H1 (cell line): ENCODE results near the gene MBOAT2. TPM values are rescaled to one million over a fixed set of nuclear protein-coding genes. Genes with fewer than 3 reads are reported as not detected.

Experiments used
- CTCF ChIA-PET: fragments of 300-600 bp; sonication (Branson Sonifier 250); formaldehyde crosslinking; loops from one replicate; lab custom pipeline; 2021; ENCODE audit not compliant: partially characterized antibody; lab: Charles Lee
- POLR2A ChIA-PET: fragments of 300-600 bp; sonication (Branson Sonifier 250); formaldehyde crosslinking; loops from one replicate; lab custom pipeline; 2021; ENCODE audit warnings: inconsistent platforms; ENCODE audit not compliant: partially characterized antibody; lab: Charles Lee
- DNase-seq, 2 experiments: peaks; one replicate each; pipeline versions ENCODE4 v3.0.0 to v3.0.0-alpha.2; 2010 to 2022; ENCODE audit warnings: low spot score in 2 of 2, low read depth in 1 of 2, mixed read lengths in 1 of 2
- FAIRE-seq: peaks from 2 replicates; lab custom pipeline; 2011; peaks lifted over from hg19 to GRCh38; lab: Jason Lieb, UNC
- H2AFZ ChIP-seq: 2 replicates; pipeline ENCODE4 v1.8.1; 2012; ENCODE audit warnings: low read length, inconsistent platforms
- H2AK5ac ChIP-seq: 2 replicates; pipeline ENCODE4 v1.6.1; 2013; ENCODE audit warnings: low read depth, low read length
- H2BK120ac ChIP-seq: replicated peaks from 2 replicates; pipeline ENCODE3; 2013; ENCODE audit warnings: low read depth, low read length, inconsistent platforms
- H2BK12ac ChIP-seq: 2 replicates; pipeline ENCODE4 v1.6.1; 2013; ENCODE audit warnings: low read depth, low read length
- H2BK15ac ChIP-seq: 2 replicates; pipeline ENCODE4 v1.6.1; 2013; ENCODE audit warnings: low read length
- H2BK20ac ChIP-seq: 2 replicates; pipeline ENCODE4 v1.6.1; 2013; ENCODE audit warnings: low read length
- H2BK5ac ChIP-seq: 2 replicates; pipeline ENCODE4 v1.6.1; 2013; ENCODE audit warnings: low read depth, low read length
- H3K14ac ChIP-seq: 2 replicates; pipeline ENCODE4 v1.6.1; 2013; ENCODE audit warnings: inconsistent platforms; ENCODE audit not compliant: insufficient read length
- H3K18ac ChIP-seq: 2 replicates; pipeline ENCODE4 v1.6.1; 2013; ENCODE audit warnings: low read length; ENCODE audit errors: extremely low read depth
- H3K23ac ChIP-seq: 2 replicates; pipeline ENCODE4 v1.6.1; 2013; ENCODE audit warnings: inconsistent platforms; ENCODE audit not compliant: insufficient read length
- H3K23me2 ChIP-seq: 2 replicates; pipeline ENCODE4 v1.6.1; 2013; ENCODE audit warnings: low read depth, low read length
- H3K27ac ChIP-seq: 2 replicates; pipeline ENCODE4 v1.6.1; 2011; ENCODE audit warnings: low read depth, low read length, inconsistent platforms
- H3K27me3 ChIP-seq, 4 experiments: replicated peaks in 1 of 4; 1 replicate in 1 of 4; 2 replicates in 3 of 4; pipeline versions ENCODE4 v1.6.1 to v1.8.1; 2011 to 2013; ENCODE audit warnings: low read length in 3 of 4, mild to moderate bottlenecking in 3 of 4, inconsistent platforms in 2 of 4, mixed read lengths in 2 of 4, moderate library complexity in 1 of 4; ENCODE audit not compliant: control insufficient read depth in 3 of 4, insufficient read depth in 3 of 4; ENCODE audit errors: extremely low read depth in 1 of 4
- H3K36me3 ChIP-seq, 4 experiments: 2 replicates each; pipeline versions ENCODE4 v1.6.1 to v1.8.1; 2011 to 2013; ENCODE audit warnings: mild to moderate bottlenecking in 4 of 4, low read length in 3 of 4, moderate library complexity in 2 of 4, control low read depth in 1 of 4, inconsistent platforms in 1 of 4; ENCODE audit not compliant: insufficient read depth in 4 of 4, control insufficient read depth in 2 of 4
- H3K4ac ChIP-seq: replicated peaks from 2 replicates; pipeline ENCODE3; 2013; ENCODE audit warnings: low read length, low read depth, mixed read lengths, inconsistent platforms; ENCODE audit not compliant: insufficient read length
- H3K4me1 ChIP-seq, 4 experiments: replicated peaks in 1 of 4; 1 replicate in 1 of 4; 2 replicates in 3 of 4; pipeline versions ENCODE4 v1.6.1 to v1.8.1; 2011 to 2013; ENCODE audit warnings: low read length in 3 of 4, inconsistent platforms in 2 of 4, mixed read lengths in 1 of 4; ENCODE audit not compliant: insufficient read depth in 4 of 4, control insufficient read depth in 3 of 4
- H3K4me2 ChIP-seq, 2 experiments: 2 replicates each; pipeline versions ENCODE4 v1.6.1 to v1.8.1; 2011 to 2013; ENCODE audit warnings: low read depth in 2 of 2, low read length in 2 of 2, control low read depth in 1 of 2, inconsistent platforms in 1 of 2, mild to moderate bottlenecking in 1 of 2; ENCODE audit not compliant: insufficient read depth in 1 of 2
- H3K4me3 ChIP-seq, 4 experiments: fragments of 200-600, 300-600 bp in 1 of 4; sonication (generic), shearing (Covaris generic), sonication (Bioruptor Twin) in 1 of 4; 2 replicates each; pipeline versions ENCODE4 v1.5.1 to v1.8.1; 2011 to 2016; ENCODE audit warnings: low read length in 4 of 4, low read depth in 3 of 4, control low read depth in 2 of 4, inconsistent platforms in 2 of 4, mild to moderate bottlenecking in 2 of 4, mixed read lengths in 1 of 4, moderate library complexity in 1 of 4; ENCODE audit not compliant: insufficient read depth in 2 of 4; ENCODE audit errors: extremely low read depth in 1 of 4
- H3K56ac ChIP-seq: replicated peaks from 2 replicates; pipeline ENCODE3; 2013; ENCODE audit warnings: low read depth, mild to moderate bottlenecking, mixed read lengths, low read length, inconsistent platforms; ENCODE audit not compliant: insufficient read length
- H3K79me1 ChIP-seq: 2 replicates; pipeline ENCODE4 v1.6.1; 2013; ENCODE audit warnings: low read depth, low read length, control low read depth
- H3K79me2 ChIP-seq, 2 experiments: 2 replicates each; pipeline versions ENCODE4 v1.6.1 to v1.8.1; 2012 to 2013; ENCODE audit warnings: low read length in 2 of 2, mild to moderate bottlenecking in 2 of 2, inconsistent platforms in 1 of 2; ENCODE audit not compliant: insufficient read depth in 2 of 2, control insufficient read depth in 1 of 2
- H3K9ac ChIP-seq, 4 experiments: replicated peaks in 1 of 4; 1 replicate in 1 of 4; 2 replicates in 3 of 4; pipeline versions ENCODE4 v1.6.1 to v1.8.1; 2011 to 2013; ENCODE audit warnings: low read depth in 3 of 4, low read length in 3 of 4, control low read depth in 2 of 4, mild to moderate bottlenecking in 2 of 4, moderate library complexity in 2 of 4, inconsistent platforms in 1 of 4; ENCODE audit errors: extremely low read depth in 1 of 4
- H3K9me3 ChIP-seq, 2 experiments: 2 replicates each; pipeline versions ENCODE4 v1.6.1 to v1.8.1; 2012 to 2013; ENCODE audit warnings: mild to moderate bottlenecking in 2 of 2, moderate library complexity in 2 of 2, control low read depth in 1 of 2, inconsistent platforms in 1 of 2, low read depth in 1 of 2, low read length in 1 of 2, mixed read lengths in 1 of 2; ENCODE audit not compliant: insufficient read depth in 2 of 2
- H4K20me1 ChIP-seq, 2 experiments: replicated peaks in 1 of 2; 2 replicates each; pipeline versions ENCODE3 to v1.8.1; 2011 to 2013; ENCODE audit warnings: inconsistent platforms in 2 of 2, low read length in 2 of 2, mild to moderate bottlenecking in 1 of 2; ENCODE audit not compliant: insufficient read depth in 2 of 2, control insufficient read depth in 1 of 2
- H4K5ac ChIP-seq: 2 replicates; pipeline ENCODE4 v1.6.1; 2013; ENCODE audit warnings: low read length, low read depth, mixed read lengths, inconsistent platforms; ENCODE audit not compliant: insufficient read length
- H4K8ac ChIP-seq: 2 replicates; pipeline ENCODE4 v1.8.0; 2013; ENCODE audit warnings: mild to moderate bottlenecking, moderate library complexity, low read length, inconsistent platforms; ENCODE audit not compliant: insufficient read depth; ENCODE audit errors: extremely low read depth
- H4K91ac ChIP-seq: replicated peaks from 2 replicates; pipeline ENCODE3; 2013; ENCODE audit warnings: low read length, mixed read lengths, inconsistent platforms; ENCODE audit not compliant: insufficient read length
- ASH2L ChIP-seq: fragments of 200-600, 300-600 bp; sonication (generic); IDR thresholded peaks from one replicate; pipeline ENCODE4 v1.7.1; 2017; ENCODE audit warnings: low read length
- CEBPB ChIP-seq: IDR thresholded peaks from 2 replicates; pipeline ENCODE4 v1.6.1; 2012; ENCODE audit warnings: low read depth, low read length
- CHD2 ChIP-seq: IDR thresholded peaks from 2 replicates; pipeline ENCODE4 v1.6.1; 2012; ENCODE audit warnings: low read length, improper control_type of control experiment
- CTBP2 ChIP-seq: IDR thresholded peaks from 2 replicates; pipeline ENCODE4 v1.7.0; 2011; ENCODE audit warnings: borderline replicate concordance, mild to moderate bottlenecking, moderate library complexity, mixed read lengths, low read length; ENCODE audit not compliant: insufficient read depth, insufficient read length
- FOSL1 ChIP-seq: IDR thresholded peaks from 2 replicates; pipeline ENCODE4 v1.6.1; 2011; ENCODE audit warnings: mild to moderate bottlenecking, low read depth, low read length, moderate library complexity; ENCODE audit not compliant: insufficient read depth
- HDAC2 ChIP-seq, 2 experiments: fragments of 300-600 bp in 1 of 2; sonication (generic) in 1 of 2; IDR thresholded peaks; 2 replicates each; pipeline ENCODE4 v1.6.1; 2011 to 2012; ENCODE audit warnings: low read depth in 2 of 2, low read length in 2 of 2, mild to moderate bottlenecking in 2 of 2, moderate library complexity in 2 of 2, borderline replicate concordance in 1 of 2, inconsistent platforms in 1 of 2
- RAD21 ChIP-seq, 2 experiments: IDR thresholded peaks in 1 of 2; conservative IDR thresholded peaks in 1 of 2; 2 replicates each; pipeline ENCODE4 v1.6.1; 2011; ENCODE audit warnings: low read depth in 2 of 2, low read length in 2 of 2, improper control_type of control experiment in 1 of 2, inconsistent platforms in 1 of 2, mild to moderate bottlenecking in 1 of 2, moderate library complexity in 1 of 2
- RBBP5 ChIP-seq: IDR thresholded peaks from 2 replicates; pipeline ENCODE4 v1.7.1; 2012; ENCODE audit warnings: low read depth, mild to moderate bottlenecking, inconsistent platforms, low read length, moderate library complexity, borderline replicate concordance
- SUZ12 ChIP-seq: fragments of 200-600 bp; sonication (generic); IDR thresholded peaks from 2 replicates; pipeline ENCODE4 v1.6.1; 2012; ENCODE audit warnings: mild to moderate bottlenecking, inconsistent platforms, low read length, moderate library complexity, mixed read lengths
- YY1 ChIP-seq: IDR thresholded peaks from 2 replicates; pipeline ENCODE4 v1.6.1; 2011; ENCODE audit warnings: low read depth, mild to moderate bottlenecking, low read length
- WGBS, 2 experiments: shearing (Covaris generic) in 1 of 2; methylation state at CpG; one replicate each; pipeline versions ENCODE4 v1.1.6 to v1.1.7; 2013 to 2015; ENCODE audit warnings: low lambda C conversion rate in 2 of 2, mixed read lengths in 2 of 2, inconsistent platforms in 1 of 2, low coverage in 1 of 2, missing lambda C conversion rate in 1 of 2; ENCODE audit not compliant: insufficient replicate concordance in 2 of 2, insufficient coverage in 1 of 2, insufficient read length in 1 of 2; ENCODE audit errors: extremely low coverage in 1 of 2, missing lambda C conversion rate in 1 of 2; 5-methylcytosine and 5-hydroxymethylcytosine counted together
- polyA plus RNA-seq, 7 experiments: library from polyadenylated mRNA; depleted of rRNA in 3 of 7; stranded (reverse) in 5 of 7; unstranded in 2 of 7; fragments of >200 nt in 5 of 7; fragments of 200-250 nt in 2 of 7; gene quantifications; 1 replicate in 5 of 7; 2 replicates in 1 of 7; 4 replicates in 1 of 7; pipeline versions ENCODE4 v1.2.1 to v1.2.3, GENCODE V29; 2011 to 2013; ENCODE audit warnings: missing spikeins in 2 of 7, mixed read lengths in 2 of 7
- total RNA-seq: library from RNA; stranded (reverse); fragmentation: NEBNext Ultra II Directional; extraction: Animal tissue kit (Norgen Biotek cat#: 25700); gene quantifications from 2 replicates; pipeline ENCODE4 v1.2.1, GENCODE V29; 2021
- TF ChIP-seq, protein P1 (sequence below): IDR thresholded peaks from 2 replicates; pipeline ENCODE4 v1.6.1; 2011; ENCODE audit warnings: low read length, improper control_type of control experiment

MBOAT2 gene
- total and polyA plus RNA-seq, 2 of the 8 experiments (the other 6 are each of a cell fraction or from before 2014, with no cell fraction given): 11.2 to 23.4 TPM

- no peaks in the 10 kb centered on the region for H3K79me1 ChIP-seq
- no peak overlapping the region for H3K4me2 ChIP-seq
- H4K5ac ChIP-seq: no peak overlapping the region
- FAIRE-seq (peak; percentile 91), DNase-seq (peak; percentile 50 to 79)
- H3K23ac ChIP-seq: no peak overlapping the region
- no peak overlapping the region for H2BK120ac ChIP-seq
- ChIA-PET POLR2A (interaction anchor here (1.1 to 1.3 kb wide), 2 partner anchors 122 to 256 kb away, joined by 3 to 4 read pairs; no protein-coding TSS in a partner anchor), CTCF (interaction anchor here (0.6 to 5.2 kb wide), 34 partner anchors 9 to 489 kb away, joined by 3 to 39 read pairs (median 4); no protein-coding TSS in a partner anchor)
- H3K18ac ChIP-seq: no peak overlapping the region
- H3K4ac ChIP-seq: no peak overlapping the region
- no peak overlapping the region for H2BK5ac ChIP-seq
- no peak overlapping the region for H2BK15ac ChIP-seq
- 25% methylated on average over 5 of the region's 5 CpGs; no CpG with 5 or more reads in 1 of the 2 experiments for WGBS, 2 experiments
- H3K9me3 ChIP-seq: no peaks in the 10 kb centered on the region
- H4K91ac ChIP-seq: no peak overlapping the region
- H2BK20ac ChIP-seq: no peak overlapping the region
- no peaks in the 10 kb centered on the region for H3K23me2 ChIP-seq
- no peak overlapping the region for H4K8ac ChIP-seq
- no peaks in the 10 kb centered on the region; a peak in 3 of 7 replicates for H3K4me1 ChIP-seq
- no peak overlapping the region for H3K14ac ChIP-seq
- H3K56ac ChIP-seq: no peak overlapping the region
- H3K4me3 ChIP-seq: no peak overlapping the region
- no peak overlapping the region for H3K27ac ChIP-seq
- H2AFZ ChIP-seq: no peak overlapping the region
- H3K36me3 ChIP-seq: peaks cover 0 to 3% (median 0%) of the 10 kb centered on the region in 4 experiments; a peak in 2 of 8 replicates
- no peak overlapping the region for H2AK5ac ChIP-seq
- no peaks in the 10 kb centered on the region for H3K79me2 ChIP-seq
- H3K9ac ChIP-seq: no peak overlapping the region
- H3K27me3 ChIP-seq: no peaks in the 10 kb centered on the region
- H4K20me1 ChIP-seq: no peaks in the 10 kb centered on the region
- H2BK12ac ChIP-seq: no peak overlapping the region
- TF ChIP-seq, protein P1, sequence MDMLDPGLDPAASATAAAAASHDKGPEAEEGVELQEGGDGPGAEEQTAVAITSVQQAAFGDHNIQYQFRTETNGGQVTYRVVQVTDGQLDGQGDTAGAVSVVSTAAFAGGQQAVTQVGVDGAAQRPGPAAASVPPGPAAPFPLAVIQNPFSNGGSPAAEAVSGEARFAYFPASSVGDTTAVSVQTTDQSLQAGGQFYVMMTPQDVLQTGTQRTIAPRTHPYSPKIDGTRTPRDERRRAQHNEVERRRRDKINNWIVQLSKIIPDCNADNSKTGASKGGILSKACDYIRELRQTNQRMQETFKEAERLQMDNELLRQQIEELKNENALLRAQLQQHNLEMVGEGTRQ: no peak
- TF ChIP-seq ASH2L: no peak
- TF ChIP-seq CHD2: no peak
- TF ChIP-seq CEBPB: no peak
- TF ChIP-seq YY1: 0 out of 2 replicates have a peak, but pooled peaks have one; percentile 31
- TF ChIP-seq CTBP2: no peak
- no peak for TF ChIP-seq FOSL1
- peak; percentile 92 to 95 for TF ChIP-seq RAD21 (IDR thresholded peaks at IDR 0.05 in 1 of 2, conservative IDR thresholded peaks at IDR 0.05 in 1 of 2; ENCODE audit: low read depth in 2 of 2, low read length in 2 of 2)
- TF ChIP-seq SUZ12: no peak
- TF ChIP-seq HDAC2 (IDR thresholded peaks at IDR 0.05; ENCODE audit: borderline replicate concordance in 1 of 2, low read depth in 2 of 2, low read length in 2 of 2): no peak
- no peak for TF ChIP-seq RBBP5
Measured at GRCh38 chr2:8882094-8882493, 121.4 kb downstream of the MBOAT2 start.
